WTC11 (cell line): ENCODE measurements around the gene BRINP1.

Experiments
- CREM ChIP-seq: sonication (generic); formaldehyde crosslinking; IDR thresholded peaks from 2 replicates; pipeline ENCODE4 v1.8.1; 2022; ENCODE audit warnings: mild to moderate bottlenecking, missing genetic modification reagents, moderate library complexity
- ESRRA ChIP-seq: sonication (generic); formaldehyde crosslinking; IDR thresholded peaks from 2 replicates; pipeline ENCODE4 v1.8.1; 2022; ENCODE audit warnings: mild to moderate bottlenecking, missing genetic modification reagents, borderline replicate concordance
- FOXK1 ChIP-seq: sonication (generic); formaldehyde crosslinking; IDR thresholded peaks from 2 replicates; pipeline ENCODE4 v1.8.0; 2022; ENCODE audit warnings: mild to moderate bottlenecking, moderate library complexity, missing genetic modification reagents
- GABPB1 ChIP-seq: sonication (generic); formaldehyde crosslinking; IDR thresholded peaks from 2 replicates; pipeline ENCODE4 v1.8.1; 2023; ENCODE audit warnings: mild to moderate bottlenecking, missing genetic modification reagents
- MAX ChIP-seq: sonication (generic); formaldehyde crosslinking; IDR thresholded peaks from 2 replicates; pipeline ENCODE4 v1.8.0; 2022; ENCODE audit warnings: mild to moderate bottlenecking, missing genetic modification reagents
- MXD4 ChIP-seq: fragments of 250-450 bp; sonication (Bioruptor Pico); IDR thresholded peaks from 2 replicates; pipeline ENCODE4 v1.8.0; 2021; ENCODE audit warnings: mild to moderate bottlenecking, moderate library complexity, borderline replicate concordance
- NFE2L1 ChIP-seq: sonication (generic); formaldehyde crosslinking; IDR thresholded peaks from 2 replicates; pipeline ENCODE4 v1.8.1; 2023; ENCODE audit warnings: missing genetic modification reagents
- NR3C1 ChIP-seq: sonication (generic); formaldehyde crosslinking; conservative IDR thresholded peaks from 2 replicates; pipeline ENCODE4 v1.8.1; 2023; ENCODE audit warnings: low read depth, mild to moderate bottlenecking, missing genetic modification reagents
- PRDM15 ChIP-seq: sonication (generic); formaldehyde crosslinking; IDR thresholded peaks from 2 replicates; pipeline ENCODE4 v1.8.0; 2022; ENCODE audit warnings: missing genetic modification reagents
- SMAD4 ChIP-seq: sonication (generic); formaldehyde crosslinking; IDR thresholded peaks from 2 replicates; pipeline ENCODE4 v1.8.0; 2022; ENCODE audit warnings: mild to moderate bottlenecking, missing genetic modification reagents
- ZNF263 ChIP-seq: sonication (generic); formaldehyde crosslinking; IDR thresholded peaks from 2 replicates; pipeline ENCODE4 v1.8.1; 2022; ENCODE audit warnings: low read depth, mild to moderate bottlenecking, moderate library complexity, missing genetic modification reagents
- TF ChIP-seq, protein P1 (sequence below): fragments of 200-600 bp; IDR thresholded peaks from 2 replicates; pipeline ENCODE4 v1.8.0; 2022; ENCODE audit warnings: antibody characterized with exemption
- TF ChIP-seq, protein P2 (sequence below): sonication (generic); formaldehyde crosslinking; IDR thresholded peaks from 2 replicates; pipeline ENCODE4 v1.8.1; 2022; ENCODE audit warnings: low read depth, mild to moderate bottlenecking, moderate library complexity, missing genetic modification reagents, borderline replicate concordance

- TF ChIP-seq, protein P1, sequence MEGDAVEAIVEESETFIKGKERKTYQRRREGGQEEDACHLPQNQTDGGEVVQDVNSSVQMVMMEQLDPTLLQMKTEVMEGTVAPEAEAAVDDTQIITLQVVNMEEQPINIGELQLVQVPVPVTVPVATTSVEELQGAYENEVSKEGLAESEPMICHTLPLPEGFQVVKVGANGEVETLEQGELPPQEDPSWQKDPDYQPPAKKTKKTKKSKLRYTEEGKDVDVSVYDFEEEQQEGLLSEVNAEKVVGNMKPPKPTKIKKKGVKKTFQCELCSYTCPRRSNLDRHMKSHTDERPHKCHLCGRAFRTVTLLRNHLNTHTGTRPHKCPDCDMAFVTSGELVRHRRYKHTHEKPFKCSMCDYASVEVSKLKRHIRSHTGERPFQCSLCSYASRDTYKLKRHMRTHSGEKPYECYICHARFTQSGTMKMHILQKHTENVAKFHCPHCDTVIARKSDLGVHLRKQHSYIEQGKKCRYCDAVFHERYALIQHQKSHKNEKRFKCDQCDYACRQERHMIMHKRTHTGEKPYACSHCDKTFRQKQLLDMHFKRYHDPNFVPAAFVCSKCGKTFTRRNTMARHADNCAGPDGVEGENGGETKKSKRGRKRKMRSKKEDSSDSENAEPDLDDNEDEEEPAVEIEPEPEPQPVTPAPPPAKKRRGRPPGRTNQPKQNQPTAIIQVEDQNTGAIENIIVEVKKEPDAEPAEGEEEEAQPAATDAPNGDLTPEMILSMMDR: no peak
- TF ChIP-seq ESRRA (no peak), GABPB1 (no peak), SMAD4 (CRISPR knock-in tag) (no peak), NFE2L1 (CRISPR knock-in tag) (no peak), PRDM15 (CRISPR knock-in tag) (no peak), MAX (no peak), NR3C1 (no peak), CREM (CRISPR knock-in tag) (no peak), FOXK1 (CRISPR knock-in tag) (no peak), ZNF263 (CRISPR knock-in tag) (no peak), MXD4 (CRISPR knock-in tag) (no peak)
- TF ChIP-seq, protein P2, sequence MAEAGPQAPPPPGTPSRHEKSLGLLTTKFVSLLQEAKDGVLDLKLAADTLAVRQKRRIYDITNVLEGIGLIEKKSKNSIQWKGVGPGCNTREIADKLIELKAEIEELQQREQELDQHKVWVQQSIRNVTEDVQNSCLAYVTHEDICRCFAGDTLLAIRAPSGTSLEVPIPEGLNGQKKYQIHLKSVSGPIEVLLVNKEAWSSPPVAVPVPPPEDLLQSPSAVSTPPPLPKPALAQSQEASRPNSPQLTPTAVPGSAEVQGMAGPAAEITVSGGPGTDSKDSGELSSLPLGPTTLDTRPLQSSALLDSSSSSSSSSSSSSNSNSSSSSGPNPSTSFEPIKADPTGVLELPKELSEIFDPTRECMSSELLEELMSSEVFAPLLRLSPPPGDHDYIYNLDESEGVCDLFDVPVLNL (CRISPR knock-in tag): no peak
Observed at GRCh38 chr9:119333507-119334229, 35.6 kb downstream of the BRINP1 start.
